ENCODE results near the gene SV2C. TPM values are rescaled to one million over a fixed set of nuclear protein-coding genes. Genes with fewer than 3 reads are reported as not detected.

Gene SV2C
- polyA plus RNA-seq, 1 donor (not counting 4 experiments of a cell fraction or from before 2014, with no cell fraction given), result 0.34 TPM

- Histone ChIP-seq H2AFZ (ENCODE audit: control insufficient read depth, low read length) (no peak overlapping the region), H3K9ac (ENCODE audit: control insufficient read depth, extremely low read depth, insufficient read depth, low read length) (no peak overlapping the region), H3K9me3 (ENCODE audit: control insufficient read depth, low read depth, low read length) (no peaks in the 10 kb centered on the region), H3K27me3 (ENCODE audit: control insufficient read depth, extremely low read depth, insufficient read depth, low read length) (no peaks in the 10 kb centered on the region), H3K4me2 (ENCODE audit: control insufficient read depth, extremely low read depth, insufficient read depth, low read depth, low read length) (no peak overlapping the region), H3K27ac (ENCODE audit: control insufficient read depth, insufficient read depth, low read length) (no peak overlapping the region), H3K4me1 (ENCODE audit: control insufficient read depth, extremely low read depth, insufficient read depth, low read length) (no peaks in the 10 kb centered on the region), H3K4me3 (ENCODE audit: control insufficient read depth in 2 of 3, extremely low read depth in 1 of 3, insufficient read depth in 2 of 3, low read depth in 1 of 3, low read length in 3 of 3) (no peak overlapping the region), H3K36me3 (ENCODE audit: control insufficient read depth in 2 of 2, extremely low read depth in 1 of 2, insufficient read depth in 2 of 2, low read length in 2 of 2) (no peaks in the 10 kb centered on the region), H3K9me1 (ENCODE audit: control insufficient read depth, extremely low read depth, insufficient read depth, low read length) (no peaks in the 10 kb centered on the region), H3K79me2 (ENCODE audit: control insufficient read depth, insufficient read depth, low read length) (no peaks in the 10 kb centered on the region), H4K20me1 (ENCODE audit: control insufficient read depth, extremely low read depth, insufficient read depth, low read length) (no peaks in the 10 kb centered on the region)
- TF ChIP-seq EZH2 (IDR thresholded peaks at IDR 0.05; ENCODE audit: low read length) (no peak), CTCF (optimal IDR thresholded peaks at IDR 0.05 in 1 of 3, IDR thresholded peaks at IDR 0.05 in 1 of 3, conservative IDR thresholded peaks at IDR 0.05 in 1 of 3; ENCODE audit: extremely low read depth in 1 of 3, insufficient read depth in 2 of 3, low read length in 3 of 3) (no peak)
- FAIRE-seq, result no peak
- dilution Hi-C loops (cut with MboI; ENCODE audit: extremely low pct_ligation_motif_present, low sequenced_read_pairs), result no loop called here
- DNase-seq (ENCODE audit: low read depth, low spot score), result no peak
Measured at GRCh38 chr5:76137887-76138542, 54.8 kb downstream of the SV2C start.

GRCh38 chr5:76143884-76144283, 60.7 kb downstream of the SV2C start:
- H3K4me2 ChIP-seq (ENCODE audit: control insufficient read depth, extremely low read depth, insufficient read depth, low read depth, low read length), result peak overlapping the region; percentile 16
- H3K27ac ChIP-seq (ENCODE audit: control insufficient read depth, insufficient read depth, low read length), result no peak overlapping the region
- no peak overlapping the region for H3K4me3 ChIP-seq (ENCODE audit: control insufficient read depth in 2 of 3, extremely low read depth in 1 of 3, insufficient read depth in 2 of 3, low read depth in 1 of 3, low read length in 3 of 3)
- no peaks in the 10 kb centered on the region for H3K36me3 ChIP-seq (ENCODE audit: control insufficient read depth in 2 of 2, extremely low read depth in 1 of 2, insufficient read depth in 2 of 2, low read length in 2 of 2)
- no peak for FAIRE-seq
- no peak overlapping the region for H3K9ac ChIP-seq (ENCODE audit: control insufficient read depth, extremely low read depth, insufficient read depth, low read length)
- peaks cover 3% of the 10 kb centered on the region for H4K20me1 ChIP-seq (ENCODE audit: control insufficient read depth, extremely low read depth, insufficient read depth, low read length)
- H2AFZ ChIP-seq (ENCODE audit: control insufficient read depth, low read length), result no peak overlapping the region
- no peaks in the 10 kb centered on the region for H3K4me1 ChIP-seq (ENCODE audit: control insufficient read depth, extremely low read depth, insufficient read depth, low read length)
- dilution Hi-C loops (cut with MboI; ENCODE audit: extremely low pct_ligation_motif_present, low sequenced_read_pairs), result no loop called here
- DNase-seq (ENCODE audit: low read depth, low spot score), result no peak
- H3K79me2 ChIP-seq (ENCODE audit: control insufficient read depth, insufficient read depth, low read length), result no peaks in the 10 kb centered on the region
- H3K9me1 ChIP-seq (ENCODE audit: control insufficient read depth, extremely low read depth, insufficient read depth, low read length), result no peaks in the 10 kb centered on the region
- H3K27me3 ChIP-seq (ENCODE audit: control insufficient read depth, extremely low read depth, insufficient read depth, low read length), result no peaks in the 10 kb centered on the region
- TF ChIP-seq CTCF (optimal IDR thresholded peaks at IDR 0.05 in 1 of 3, IDR thresholded peaks at IDR 0.05 in 1 of 3, conservative IDR thresholded peaks at IDR 0.05 in 1 of 3; ENCODE audit: extremely low read depth in 1 of 3, insufficient read depth in 2 of 3, low read length in 3 of 3) (no peak), EZH2 (IDR thresholded peaks at IDR 0.05; ENCODE audit: low read length) (no peak)
- H3K9me3 ChIP-seq (ENCODE audit: control insufficient read depth, low read depth, low read length), result no peaks in the 10 kb centered on the region

Measured in keratinocyte (primary cell).